ENCODE data around the gene ZNF90.
"Not testable (repeated sequence)": the region's sequence is repeated elsewhere in the genome, so short reads cannot be mapped to it uniquely, and the experiment has no call there.

ZNF90 gene

DNA sequence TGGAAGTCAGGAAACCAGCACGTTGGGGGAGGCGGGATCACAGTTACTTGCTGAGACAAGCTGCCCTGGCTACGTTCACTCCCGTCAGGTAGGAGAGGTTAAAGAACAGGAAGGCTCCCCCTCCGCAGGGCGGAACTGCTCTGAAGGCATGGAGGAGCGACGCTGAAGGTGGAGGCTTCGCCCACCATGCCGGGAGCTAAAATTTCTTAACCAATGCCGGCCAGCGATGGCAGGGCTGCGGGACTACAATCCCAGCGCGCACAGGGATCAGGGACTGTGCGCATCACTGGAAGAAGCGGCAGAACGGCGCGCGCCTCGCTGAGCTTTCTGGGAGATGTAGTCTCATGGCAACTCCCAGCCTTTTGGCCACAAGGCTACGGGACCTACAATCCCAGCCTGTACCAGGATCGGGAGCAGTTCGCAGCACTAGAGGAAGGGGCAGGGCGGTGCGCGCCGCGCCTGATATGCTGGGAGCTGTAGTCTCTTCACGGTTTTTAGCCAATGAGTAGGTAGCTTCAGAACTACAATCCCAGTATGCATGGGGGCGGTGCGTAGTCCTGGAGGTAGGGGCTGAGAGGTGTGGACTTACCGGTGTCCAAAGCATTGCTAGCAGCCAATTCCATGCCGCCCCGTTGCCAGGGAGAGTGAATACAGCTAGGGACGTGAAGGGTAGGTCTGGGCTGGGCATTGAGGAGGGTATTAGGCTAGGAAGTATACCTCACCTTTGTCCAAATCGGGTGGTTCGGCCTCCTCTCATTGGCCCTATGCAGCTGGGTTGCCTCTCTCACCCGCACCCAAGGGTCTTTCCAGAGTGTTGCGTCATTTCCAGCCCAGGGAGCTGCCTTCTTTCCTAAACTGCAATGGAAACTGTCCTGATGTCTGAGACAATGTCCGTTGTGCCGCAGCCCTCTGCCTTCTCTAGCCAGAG is 25.7 kb upstream of the ZNF90 start:
- TF ChIP-seq, protein P1, sequence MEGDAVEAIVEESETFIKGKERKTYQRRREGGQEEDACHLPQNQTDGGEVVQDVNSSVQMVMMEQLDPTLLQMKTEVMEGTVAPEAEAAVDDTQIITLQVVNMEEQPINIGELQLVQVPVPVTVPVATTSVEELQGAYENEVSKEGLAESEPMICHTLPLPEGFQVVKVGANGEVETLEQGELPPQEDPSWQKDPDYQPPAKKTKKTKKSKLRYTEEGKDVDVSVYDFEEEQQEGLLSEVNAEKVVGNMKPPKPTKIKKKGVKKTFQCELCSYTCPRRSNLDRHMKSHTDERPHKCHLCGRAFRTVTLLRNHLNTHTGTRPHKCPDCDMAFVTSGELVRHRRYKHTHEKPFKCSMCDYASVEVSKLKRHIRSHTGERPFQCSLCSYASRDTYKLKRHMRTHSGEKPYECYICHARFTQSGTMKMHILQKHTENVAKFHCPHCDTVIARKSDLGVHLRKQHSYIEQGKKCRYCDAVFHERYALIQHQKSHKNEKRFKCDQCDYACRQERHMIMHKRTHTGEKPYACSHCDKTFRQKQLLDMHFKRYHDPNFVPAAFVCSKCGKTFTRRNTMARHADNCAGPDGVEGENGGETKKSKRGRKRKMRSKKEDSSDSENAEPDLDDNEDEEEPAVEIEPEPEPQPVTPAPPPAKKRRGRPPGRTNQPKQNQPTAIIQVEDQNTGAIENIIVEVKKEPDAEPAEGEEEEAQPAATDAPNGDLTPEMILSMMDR (IDR thresholded peaks at IDR 0.05; ENCODE audit: insufficient read depth, missing control alignments) = no peak
- FAIRE-seq (peak; percentile 60), DNase-seq (ENCODE audit: insufficient read length, low spot score) (peak; percentile 40)

DNA sequence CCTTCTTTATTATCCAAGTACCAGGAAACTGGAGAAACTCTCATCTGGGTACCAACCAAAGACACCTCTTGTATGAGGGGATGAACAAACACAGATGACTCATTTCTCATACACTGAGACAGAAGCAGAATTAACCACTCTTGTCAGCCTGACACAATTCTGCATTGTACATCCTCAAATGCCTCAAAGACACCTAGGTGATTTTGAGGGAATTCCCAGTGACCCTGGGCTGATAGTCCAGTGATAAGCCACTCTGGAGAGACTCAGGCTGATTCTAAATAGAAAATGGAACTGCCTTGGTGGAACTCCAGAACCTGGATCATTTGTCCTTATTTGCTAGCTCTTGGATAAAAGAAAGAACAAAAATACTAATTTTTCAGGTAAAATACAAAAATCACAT is 19.1 kb upstream of the ZNF90 start:
- DNase-seq (ENCODE audit: insufficient read length, low spot score) = not testable (repeated sequence)

DNA sequence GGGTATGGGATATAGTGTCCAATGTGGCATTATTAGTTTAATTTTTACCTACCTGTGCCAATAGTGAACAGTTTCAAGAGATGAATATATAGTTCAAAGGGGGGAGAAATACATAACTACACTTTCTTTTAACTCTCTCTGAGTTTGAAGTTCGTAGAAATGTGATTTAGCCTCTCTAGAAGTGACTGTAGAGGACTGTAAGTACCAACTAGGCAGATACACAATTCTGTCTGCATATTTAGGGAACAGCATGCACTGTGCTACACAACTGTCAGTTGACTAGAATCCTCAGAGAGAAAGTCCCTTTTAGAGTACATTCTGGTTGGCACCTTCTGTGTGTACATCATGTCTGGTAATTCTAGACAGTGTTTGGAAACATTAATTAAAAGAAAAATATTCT is 17.5 kb upstream of the ZNF90 start:
- DNase-seq (ENCODE audit: insufficient read length, low spot score) = no peak
- TF ChIP-seq, protein P1 (IDR thresholded peaks at IDR 0.05; ENCODE audit: insufficient read depth, missing control alignments) = no peak
- FAIRE-seq = no peak

More for the DNA sequence above, 19.1 kb upstream of the ZNF90 start:
- not testable (repeated sequence) for FAIRE-seq

DNA sequence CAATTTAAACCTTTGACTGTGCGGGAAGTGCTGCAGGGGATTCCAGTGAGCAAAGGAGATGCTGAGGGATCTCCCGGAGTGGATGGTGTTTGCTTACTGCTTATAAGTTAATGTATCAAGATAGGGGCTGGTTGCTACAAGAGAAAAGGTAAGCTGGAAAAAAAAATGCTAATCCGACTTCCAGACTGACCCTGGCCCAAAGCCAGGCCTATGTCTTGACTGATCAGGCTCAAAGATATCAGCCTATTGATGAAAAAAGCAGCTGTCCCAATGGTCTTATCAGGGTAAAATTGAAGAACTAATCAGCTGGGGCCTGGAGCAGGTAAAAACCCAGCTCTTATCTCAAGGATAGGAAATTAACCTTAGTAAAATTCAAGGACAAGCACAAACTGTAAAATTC is 10.9 kb upstream of the ZNF90 start:
- DNase-seq (ENCODE audit: insufficient read length, low spot score) = no peak
- TF ChIP-seq, protein P1 (IDR thresholded peaks at IDR 0.05; ENCODE audit: insufficient read depth, missing control alignments) = no peak
- FAIRE-seq = no peak

DNA sequence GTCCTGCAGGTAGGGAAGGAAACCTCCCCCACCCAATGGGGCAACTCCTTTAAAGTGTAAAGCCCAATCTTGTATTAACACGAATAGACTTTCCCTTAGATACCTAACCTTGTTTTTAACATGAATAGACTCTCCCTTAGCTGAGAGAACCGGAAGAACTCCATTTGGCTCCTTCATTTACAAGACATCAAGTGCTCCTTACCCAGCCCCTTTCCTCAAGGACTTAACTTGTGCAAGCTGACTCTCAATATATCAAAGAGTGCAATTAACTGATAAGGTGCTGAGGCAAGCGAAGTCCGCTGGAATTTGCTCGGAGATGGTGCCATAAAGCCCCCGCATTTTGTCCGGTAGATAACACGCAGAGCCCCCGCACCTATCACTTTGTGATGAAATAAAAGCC is 9.9 kb upstream of the ZNF90 start:
- DNase-seq (ENCODE audit: insufficient read length, low spot score) (no peak), FAIRE-seq (no peak)
- TF ChIP-seq, protein P1 (IDR thresholded peaks at IDR 0.05; ENCODE audit: insufficient read depth, missing control alignments) = no peak

DNA sequence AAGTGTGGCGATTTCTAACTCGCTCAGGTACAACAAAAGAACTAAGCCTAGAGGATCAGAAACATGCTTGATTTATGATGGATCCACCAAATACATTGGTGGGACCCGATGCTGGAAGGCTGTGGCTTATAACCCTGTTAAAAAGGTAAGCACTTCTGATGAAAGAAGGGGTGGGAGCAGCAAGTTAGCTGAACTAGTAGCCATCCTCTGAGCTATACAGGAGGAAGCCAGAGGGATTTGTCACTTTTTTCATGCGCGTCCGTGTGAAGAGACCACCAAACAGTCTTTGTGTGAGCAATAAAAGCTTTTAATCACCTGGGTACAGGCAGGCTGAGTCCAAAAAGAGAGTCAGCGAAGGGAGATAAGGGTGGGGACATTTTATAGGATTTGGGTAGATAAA is 9.2 kb upstream of the ZNF90 start:
- not testable (repeated sequence) for FAIRE-seq; DNase-seq (ENCODE audit: insufficient read length, low spot score)

DNA sequence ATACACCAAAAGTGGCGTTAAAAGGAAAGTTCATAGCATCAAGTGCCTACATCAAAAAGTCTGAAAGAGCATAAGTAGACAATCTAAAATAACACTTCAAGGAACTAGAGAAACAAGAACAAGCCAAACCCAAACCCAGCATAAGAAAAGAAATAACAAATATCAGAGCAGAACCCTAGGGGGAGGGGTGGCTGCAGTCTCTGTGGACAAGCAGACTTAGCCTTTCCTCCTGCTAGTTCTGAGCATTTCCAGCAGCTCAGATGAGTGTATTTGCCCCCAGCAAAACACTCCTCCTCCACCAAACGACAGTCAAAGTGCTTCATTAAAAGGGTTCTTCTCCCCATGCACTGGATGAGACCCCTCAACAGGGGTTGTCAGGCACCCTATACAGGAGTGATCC is 7.1 kb upstream of the ZNF90 start:
- TF ChIP-seq, protein P1 (IDR thresholded peaks at IDR 0.05; ENCODE audit: insufficient read depth, missing control alignments) = no peak
- FAIRE-seq (no peak), DNase-seq (ENCODE audit: insufficient read length, low spot score) (no peak)

DNA sequence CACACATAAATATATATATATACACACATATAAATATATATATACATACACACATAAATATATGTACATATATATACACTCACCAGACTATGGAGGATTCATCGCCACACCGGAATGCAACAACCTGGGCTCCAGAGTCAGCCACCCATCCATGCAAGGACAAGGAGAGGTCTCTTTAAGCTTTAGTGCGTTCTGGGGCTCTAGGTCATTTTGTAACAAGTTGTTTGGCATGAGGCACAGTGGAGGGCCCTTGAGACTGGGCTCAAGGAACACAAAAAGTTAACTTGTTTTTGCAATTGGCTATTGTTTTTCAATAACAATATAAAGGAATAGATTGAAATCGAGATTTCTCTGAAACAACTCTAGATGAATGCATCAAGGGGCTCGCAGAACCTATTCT is 4.9 kb upstream of the ZNF90 start:
- TF ChIP-seq, protein P1 (IDR thresholded peaks at IDR 0.05; ENCODE audit: insufficient read depth, missing control alignments) = no peak
- FAIRE-seq (no peak), DNase-seq (ENCODE audit: insufficient read length, low spot score) (no peak)

All from D721Med (cell line).